DOHH2 (cell line): Measurements from ENCODE around the gene ZNF738.

Source experiments
- EZH2phosphoT487 ChIP-seq: fragments of 200-600 bp; sonication (generic); IDR thresholded peaks from 2 replicates; pipeline ENCODE4 v1.6.1; 2017; ENCODE audit warnings: borderline replicate concordance, mild to moderate bottlenecking, antibody characterized with exemption, low read length, moderate library complexity, mixed read lengths
- TF ChIP-seq, protein P1 (sequence below): fragments of 200-600 bp; sonication (generic); IDR thresholded peaks from one replicate; pipeline ENCODE4 v1.5.1; 2014; ENCODE audit warnings: antibody characterized with exemption, mild to moderate bottlenecking, low read depth, low read length; ENCODE audit not compliant: poor library complexity, severe bottlenecking

DNA sequence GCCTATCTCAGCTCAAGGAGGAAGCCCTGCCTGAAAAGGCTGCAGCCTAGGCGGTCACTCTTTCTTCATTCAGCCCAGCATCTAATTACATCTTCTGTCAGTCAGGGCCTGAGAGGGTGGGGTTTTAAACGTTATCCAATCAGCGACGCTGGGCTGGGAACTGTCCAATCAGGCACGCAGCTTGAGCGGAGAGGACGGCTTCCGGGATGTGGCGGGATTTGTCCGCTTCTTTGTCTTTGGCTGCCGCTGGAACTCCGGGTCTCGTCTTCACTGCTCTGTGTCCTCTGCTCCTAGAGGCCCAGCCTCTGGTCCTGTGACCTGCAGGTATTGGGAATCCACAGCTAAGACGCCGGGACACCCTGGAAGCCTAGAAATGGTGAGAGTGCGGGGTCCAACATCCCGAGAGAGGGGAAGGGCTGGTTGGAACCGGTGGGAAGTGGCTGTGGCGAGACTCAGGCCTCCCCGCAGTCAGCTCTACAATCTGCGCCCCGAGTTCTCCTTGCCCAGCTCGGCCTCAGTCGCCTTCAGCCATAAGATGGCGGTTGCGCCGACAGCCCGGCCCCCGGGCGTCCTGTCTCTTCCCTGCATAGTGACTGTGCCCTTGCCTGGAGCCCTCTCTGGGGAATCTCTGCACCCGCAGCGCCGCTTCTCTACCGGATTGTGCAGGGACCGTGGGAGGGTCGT lies at the start of gene ZNF738:
- TF ChIP-seq, protein P1, sequence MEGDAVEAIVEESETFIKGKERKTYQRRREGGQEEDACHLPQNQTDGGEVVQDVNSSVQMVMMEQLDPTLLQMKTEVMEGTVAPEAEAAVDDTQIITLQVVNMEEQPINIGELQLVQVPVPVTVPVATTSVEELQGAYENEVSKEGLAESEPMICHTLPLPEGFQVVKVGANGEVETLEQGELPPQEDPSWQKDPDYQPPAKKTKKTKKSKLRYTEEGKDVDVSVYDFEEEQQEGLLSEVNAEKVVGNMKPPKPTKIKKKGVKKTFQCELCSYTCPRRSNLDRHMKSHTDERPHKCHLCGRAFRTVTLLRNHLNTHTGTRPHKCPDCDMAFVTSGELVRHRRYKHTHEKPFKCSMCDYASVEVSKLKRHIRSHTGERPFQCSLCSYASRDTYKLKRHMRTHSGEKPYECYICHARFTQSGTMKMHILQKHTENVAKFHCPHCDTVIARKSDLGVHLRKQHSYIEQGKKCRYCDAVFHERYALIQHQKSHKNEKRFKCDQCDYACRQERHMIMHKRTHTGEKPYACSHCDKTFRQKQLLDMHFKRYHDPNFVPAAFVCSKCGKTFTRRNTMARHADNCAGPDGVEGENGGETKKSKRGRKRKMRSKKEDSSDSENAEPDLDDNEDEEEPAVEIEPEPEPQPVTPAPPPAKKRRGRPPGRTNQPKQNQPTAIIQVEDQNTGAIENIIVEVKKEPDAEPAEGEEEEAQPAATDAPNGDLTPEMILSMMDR, result no peak
- TF ChIP-seq EZH2phosphoT487, result no peak
